IPS-15b (cell line): ENCODE data around the gene SCP2.

ENCODE experiments used
- H3K27me3 ChIP-seq: one replicate; pipeline ENCODE4 v1.6.1; 2013; ENCODE audit warnings: low read length; ENCODE audit not compliant: control insufficient read depth, insufficient read depth
- H3K36me3 ChIP-seq: one replicate; pipeline ENCODE4 v1.6.1; 2013; ENCODE audit warnings: low read length; ENCODE audit not compliant: control insufficient read depth, insufficient read depth
- H3K4me1 ChIP-seq: one replicate; pipeline ENCODE4 v1.6.1; 2013; ENCODE audit warnings: mild to moderate bottlenecking, low read length; ENCODE audit not compliant: control insufficient read depth, insufficient read depth
- H3K4me3 ChIP-seq: one replicate; pipeline ENCODE4 v1.5.1; 2013; ENCODE audit warnings: low read depth, low read length
- H3K9ac ChIP-seq: one replicate; pipeline ENCODE4 v1.6.1; 2013; ENCODE audit warnings: low read depth, mild to moderate bottlenecking, low read length
- H3K9me3 ChIP-seq: one replicate; pipeline ENCODE4 v1.6.1; 2013; ENCODE audit warnings: mild to moderate bottlenecking, low read length; ENCODE audit not compliant: control insufficient read depth, insufficient read depth

SCP2 gene

DNA sequence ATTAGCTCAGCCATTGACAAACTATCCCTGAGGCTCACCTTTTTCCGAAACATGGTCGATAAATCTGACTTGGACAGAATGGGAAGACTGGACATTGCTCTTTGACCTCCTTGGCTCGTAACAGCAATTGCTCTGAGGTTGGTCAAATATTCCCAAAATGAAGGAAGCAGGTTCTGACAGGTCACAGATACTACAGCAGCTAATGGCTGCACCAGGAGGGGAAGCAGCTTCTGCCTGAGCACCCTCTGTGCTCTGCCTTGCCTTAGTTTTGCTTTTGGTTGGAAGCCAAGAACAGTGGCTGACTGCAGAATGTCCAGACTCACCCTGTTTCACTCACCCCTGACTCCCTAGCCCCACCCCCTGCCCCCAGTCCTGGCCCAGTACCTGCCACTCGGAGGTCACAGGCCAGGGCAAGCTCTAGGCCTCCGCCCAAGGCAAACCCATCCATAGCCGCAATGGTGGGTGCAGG, 20.9 kb upstream of the SCP2 start:
- Histone ChIP-seq H3K9ac (no peak overlapping the region), H3K27me3 (no peaks in the 10 kb centered on the region), H3K9me3 (no peaks in the 10 kb centered on the region), H3K4me3 (no peak overlapping the region), H3K36me3 (no peaks in the 10 kb centered on the region), H3K4me1 (peaks cover 9% of the 10 kb centered on the region)

DNA sequence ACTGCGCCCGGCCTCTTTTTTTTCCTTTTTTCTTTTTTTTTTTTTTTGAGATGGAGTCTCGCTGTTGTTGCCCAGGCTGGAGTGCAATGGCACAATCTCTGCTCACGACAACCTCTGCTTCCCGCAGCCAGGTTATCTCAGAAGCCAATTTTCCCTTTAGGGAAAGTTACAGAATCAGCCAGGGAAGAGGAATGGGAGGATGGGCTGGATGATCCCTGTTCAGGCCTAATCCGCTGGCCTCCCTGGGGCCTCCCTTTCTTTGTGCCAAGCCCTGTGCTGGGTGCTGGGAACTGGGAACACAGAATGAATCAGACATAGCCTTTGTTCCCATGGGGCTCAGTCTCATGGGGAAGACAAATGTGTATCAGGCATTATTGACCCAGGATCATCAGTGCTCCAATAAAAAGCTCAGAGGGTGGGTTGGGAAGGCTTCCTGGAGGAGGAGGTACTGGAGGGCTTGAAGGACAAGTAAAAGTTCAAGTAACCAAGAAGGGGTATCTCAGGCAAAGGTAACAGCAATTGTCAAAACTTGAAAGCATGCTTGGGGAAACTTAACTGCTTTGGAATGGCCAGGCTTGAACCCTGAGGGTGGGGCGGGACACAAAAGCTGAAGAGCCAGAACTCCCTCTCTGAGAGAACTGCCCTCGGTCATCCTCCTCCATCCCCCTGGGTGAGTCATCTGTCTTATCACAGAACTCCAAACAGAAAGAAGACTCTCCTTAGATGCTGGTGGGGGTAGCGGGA, 19.8 kb upstream of the SCP2 start:
- H3K9me3 ChIP-seq, result no peaks in the 10 kb centered on the region
- H3K36me3 ChIP-seq, result no peaks in the 10 kb centered on the region
- no peaks in the 10 kb centered on the region for H3K27me3 ChIP-seq
- H3K9ac ChIP-seq, result no peak overlapping the region
- peaks cover 14% of the 10 kb centered on the region for H3K4me1 ChIP-seq
- H3K4me3 ChIP-seq, result no peak overlapping the region

DNA sequence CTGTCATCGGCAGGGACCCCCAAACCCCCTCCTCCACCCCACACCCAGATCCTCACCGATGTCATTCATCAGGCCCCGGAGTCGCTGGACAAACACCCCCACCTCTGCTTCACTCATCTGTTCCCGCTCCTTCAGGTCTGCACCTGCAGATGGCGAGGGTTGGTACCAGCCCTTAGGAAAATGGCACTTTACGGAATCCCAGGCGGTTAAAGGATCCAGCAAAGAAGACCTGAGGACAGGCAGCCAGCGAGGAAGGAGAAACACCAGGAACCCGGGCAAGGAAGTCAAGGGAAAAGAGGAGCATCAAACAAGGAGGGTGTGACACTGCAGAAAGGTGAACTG, 19.3 kb upstream of the SCP2 start:
- Histone ChIP-seq H3K4me3 (no peak overlapping the region), H3K36me3 (no peaks in the 10 kb centered on the region), H3K9ac (no peak overlapping the region), H3K4me1 (peaks cover 14% of the 10 kb centered on the region), H3K27me3 (no peaks in the 10 kb centered on the region), H3K9me3 (no peaks in the 10 kb centered on the region)

DNA sequence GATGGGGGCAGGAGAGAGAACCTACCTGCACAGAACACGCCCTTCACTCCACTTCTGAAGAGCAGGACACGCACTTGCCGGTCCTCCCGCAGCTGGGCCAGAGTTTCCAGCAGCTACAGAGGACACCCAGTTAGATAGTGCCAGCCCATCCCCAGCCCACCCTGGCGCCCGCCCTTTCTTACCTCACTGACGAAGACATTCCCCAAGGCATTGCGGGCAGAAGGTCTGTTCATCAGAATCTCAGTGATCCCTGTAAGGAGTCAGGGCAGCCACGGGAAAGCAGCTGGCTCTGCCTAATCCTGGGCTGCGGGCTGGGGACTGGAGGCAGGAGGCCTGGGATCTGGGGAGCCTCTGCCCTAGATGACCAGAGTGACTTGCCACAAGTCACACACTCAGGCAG, 15.5 kb upstream of the SCP2 start:
- Histone ChIP-seq H3K27me3 (no peaks in the 10 kb centered on the region), H3K9ac (no peak overlapping the region), H3K36me3 (no peaks in the 10 kb centered on the region), H3K4me3 (no peak overlapping the region), H3K9me3 (no peaks in the 10 kb centered on the region), H3K4me1 (peaks cover 11% of the 10 kb centered on the region)

DNA sequence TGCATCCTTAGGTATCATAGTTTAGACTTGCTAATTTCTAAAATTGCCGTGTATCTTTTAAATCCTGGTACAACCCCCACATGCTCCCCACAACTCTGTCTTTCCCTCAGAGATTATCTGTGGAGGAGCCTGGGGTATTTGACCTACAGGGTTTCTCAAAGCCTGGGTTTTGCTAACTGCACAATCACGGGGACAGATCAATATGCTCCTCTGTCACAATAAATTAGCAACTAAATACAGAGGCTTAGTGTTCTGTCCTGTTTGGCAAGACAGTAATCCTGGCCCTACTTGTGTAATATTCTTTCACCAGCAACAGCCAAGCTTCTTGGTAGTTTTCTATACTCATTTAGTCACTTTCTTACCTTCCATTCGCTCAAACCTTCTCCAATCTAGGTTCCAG, 14.1 kb upstream of the SCP2 start:
- Histone ChIP-seq H3K4me3 (no peak overlapping the region), H3K9me3 (no peaks in the 10 kb centered on the region), H3K9ac (no peak overlapping the region), H3K27me3 (no peaks in the 10 kb centered on the region), H3K4me1 (peaks cover 11% of the 10 kb centered on the region), H3K36me3 (no peaks in the 10 kb centered on the region)

DNA sequence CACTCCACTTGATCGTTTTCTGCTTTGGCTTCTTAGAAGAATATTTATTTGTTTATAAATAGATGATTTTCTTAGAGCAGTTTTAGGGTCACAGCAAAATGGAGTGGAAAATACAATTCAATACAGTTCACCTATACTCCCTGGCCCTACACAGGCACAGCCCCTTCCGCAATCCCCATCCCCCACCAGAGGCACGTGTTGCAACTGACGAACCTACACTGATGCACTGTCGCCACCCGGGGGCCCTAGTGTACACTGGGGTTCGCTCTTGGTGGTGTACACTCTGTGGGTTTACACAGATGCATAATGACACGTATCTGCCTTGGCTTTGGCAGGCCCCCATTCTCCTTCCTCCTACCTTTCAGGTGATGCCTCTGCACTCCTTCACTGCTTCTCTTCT, 13.5 kb upstream of the SCP2 start:
- Histone ChIP-seq H3K36me3 (no peaks in the 10 kb centered on the region), H3K9me3 (no peaks in the 10 kb centered on the region), H3K4me3 (no peak overlapping the region), H3K4me1 (peaks cover 11% of the 10 kb centered on the region), H3K27me3 (no peaks in the 10 kb centered on the region), H3K9ac (no peak overlapping the region)

DNA sequence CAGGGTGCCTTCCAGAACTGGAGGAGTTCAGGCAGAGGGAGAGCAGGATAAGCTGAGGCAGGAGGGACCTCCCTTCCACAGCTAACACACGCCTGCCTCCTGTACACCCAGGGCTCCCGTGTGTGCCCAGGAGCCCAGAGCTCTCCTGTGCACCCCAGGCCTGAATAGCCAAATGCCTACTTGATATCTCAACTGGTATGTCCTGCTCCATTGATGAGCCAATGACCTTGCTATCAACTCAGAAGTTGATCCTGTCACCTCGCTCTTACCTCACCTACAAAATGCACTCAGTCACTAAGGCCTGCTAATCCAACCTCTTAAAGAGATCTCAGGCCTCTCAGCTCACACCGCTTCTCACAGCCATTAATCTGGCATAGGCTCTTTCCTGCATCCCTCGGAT, 12.6 kb upstream of the SCP2 start:
- H3K9ac ChIP-seq, result no peak overlapping the region
- peaks cover under 1% of the 10 kb centered on the region for H3K27me3 ChIP-seq
- H3K4me1 ChIP-seq, result peaks cover 11% of the 10 kb centered on the region
- H3K9me3 ChIP-seq, result peaks cover 3% of the 10 kb centered on the region
- H3K4me3 ChIP-seq, result no peak overlapping the region
- H3K36me3 ChIP-seq, result no peaks in the 10 kb centered on the region

DNA sequence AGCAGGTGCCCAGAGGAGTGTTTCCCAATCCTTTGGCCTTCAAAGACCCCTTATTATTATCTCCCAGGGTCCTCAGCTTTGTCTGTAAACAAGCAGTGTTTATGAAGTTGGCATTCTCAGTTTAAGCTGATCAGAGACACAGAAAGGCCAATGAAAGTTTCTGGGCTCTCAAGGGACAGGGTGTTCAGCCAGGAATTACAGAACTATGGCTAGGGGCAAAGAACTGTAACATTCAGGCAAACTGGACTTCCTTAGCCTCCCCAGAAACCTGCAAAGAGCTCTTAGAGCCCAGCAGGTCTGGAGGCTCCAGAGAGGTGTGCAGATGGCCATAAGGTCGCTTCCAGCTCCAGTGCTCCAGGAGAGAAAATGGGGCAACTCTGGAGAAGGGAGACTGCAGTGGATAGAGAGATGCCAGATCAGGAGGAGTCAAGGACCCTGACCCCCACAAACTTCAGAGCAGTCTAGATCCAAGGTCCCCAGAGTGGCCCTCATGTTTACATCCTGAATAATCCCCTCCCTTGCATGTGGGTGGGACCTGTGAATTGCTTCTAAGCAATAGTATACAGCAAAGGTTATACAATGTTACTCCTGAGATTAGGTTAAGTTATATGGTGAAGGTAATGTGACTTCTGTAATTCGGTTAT, 11.7 kb upstream of the SCP2 start:
- no peaks in the 10 kb centered on the region for H3K36me3 ChIP-seq
- peaks cover 11% of the 10 kb centered on the region for H3K4me1 ChIP-seq
- H3K9ac ChIP-seq, result no peak overlapping the region
- H3K9me3 ChIP-seq, result peaks cover 3% of the 10 kb centered on the region
- H3K27me3 ChIP-seq, result peaks cover 9% of the 10 kb centered on the region
- no peak overlapping the region for H3K4me3 ChIP-seq

DNA sequence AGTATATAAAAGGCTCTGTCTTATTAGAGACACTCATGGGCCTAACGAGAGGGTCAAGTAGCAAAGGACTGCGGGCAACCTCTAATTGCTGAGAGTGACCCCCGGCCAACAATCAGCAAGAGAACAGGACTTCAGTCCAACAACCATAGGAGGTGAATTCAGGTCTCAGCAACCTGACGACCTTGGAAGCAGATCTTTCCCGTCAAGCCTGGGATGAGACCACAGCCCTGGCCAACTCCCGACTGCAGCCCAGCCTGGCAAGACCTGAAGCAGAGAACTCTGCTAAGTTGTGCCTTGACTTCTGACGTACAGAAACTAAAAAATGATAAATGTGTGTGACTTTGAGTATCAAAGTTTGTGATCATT, 11.2 kb upstream of the SCP2 start:
- peaks cover 11% of the 10 kb centered on the region for H3K4me1 ChIP-seq
- H3K4me3 ChIP-seq, result no peak overlapping the region
- H3K9me3 ChIP-seq, result peaks cover 3% of the 10 kb centered on the region
- H3K36me3 ChIP-seq, result no peaks in the 10 kb centered on the region
- H3K9ac ChIP-seq, result no peak overlapping the region
- H3K27me3 ChIP-seq, result peaks cover 14% of the 10 kb centered on the region

DNA sequence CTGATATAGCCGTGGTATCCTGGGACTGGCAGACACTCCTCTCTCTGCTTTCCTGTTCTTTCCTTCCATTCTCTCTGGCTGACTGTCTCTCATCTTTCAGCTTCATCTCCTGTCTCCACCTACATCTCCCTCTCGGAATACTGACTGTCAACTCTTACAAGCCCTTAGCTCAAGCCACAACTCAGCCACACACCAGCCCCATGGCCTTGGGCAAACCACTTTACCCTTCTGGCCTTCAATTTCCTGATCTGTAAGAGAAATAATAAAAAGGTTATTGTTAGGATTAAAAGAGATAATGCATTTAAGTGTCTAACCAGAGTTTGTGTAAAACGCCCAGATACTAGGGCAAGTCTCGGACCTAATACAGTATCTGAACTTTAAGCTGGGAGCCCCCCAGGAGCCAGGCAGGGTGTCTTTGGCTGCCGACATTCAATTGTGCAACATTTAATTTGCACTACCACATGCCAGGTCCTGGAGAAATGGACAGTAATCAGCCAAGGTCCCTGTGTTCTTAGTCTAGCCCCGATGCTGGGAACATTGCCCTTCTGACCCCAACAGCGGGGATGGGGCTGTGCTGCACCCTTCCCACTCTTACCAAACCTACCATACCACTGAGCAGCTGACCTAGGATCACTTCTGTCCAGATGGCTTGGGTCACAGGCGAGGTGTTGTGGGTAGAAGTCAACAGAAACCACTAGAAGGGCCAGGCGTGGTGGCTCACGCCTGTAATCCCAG, 10.7 kb upstream of the SCP2 start:
- Histone ChIP-seq H3K9ac (no peak overlapping the region), H3K36me3 (no peaks in the 10 kb centered on the region), H3K9me3 (peaks cover 3% of the 10 kb centered on the region), H3K4me1 (peaks cover 8% of the 10 kb centered on the region), H3K4me3 (no peak overlapping the region), H3K27me3 (peaks cover 14% of the 10 kb centered on the region)

DNA sequence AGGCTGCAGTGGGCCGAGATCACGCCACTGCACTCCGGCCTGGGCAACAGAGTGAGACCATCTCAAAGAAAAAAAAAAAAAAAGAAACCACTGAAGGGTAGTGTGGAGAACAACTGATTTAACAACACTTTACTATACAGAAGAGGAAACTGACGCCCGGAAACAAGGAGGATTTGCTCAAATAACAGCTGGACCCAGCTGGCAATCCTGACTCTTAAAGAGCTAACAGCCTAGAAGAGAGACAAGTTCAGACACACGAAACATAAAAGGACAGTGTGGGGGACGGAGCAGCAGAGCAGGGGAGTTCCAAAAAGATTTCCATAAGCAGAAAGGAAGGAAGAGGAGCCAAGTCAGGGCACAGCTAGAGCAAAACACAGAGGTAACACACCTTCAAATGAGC, 9.9 kb upstream of the SCP2 start:
- peaks cover 5% of the 10 kb centered on the region for H3K4me1 ChIP-seq
- H3K9ac ChIP-seq, result no peak overlapping the region
- H3K9me3 ChIP-seq, result peaks cover 3% of the 10 kb centered on the region
- no peaks in the 10 kb centered on the region for H3K36me3 ChIP-seq
- H3K27me3 ChIP-seq, result peaks cover 14% of the 10 kb centered on the region
- no peak overlapping the region for H3K4me3 ChIP-seq

DNA sequence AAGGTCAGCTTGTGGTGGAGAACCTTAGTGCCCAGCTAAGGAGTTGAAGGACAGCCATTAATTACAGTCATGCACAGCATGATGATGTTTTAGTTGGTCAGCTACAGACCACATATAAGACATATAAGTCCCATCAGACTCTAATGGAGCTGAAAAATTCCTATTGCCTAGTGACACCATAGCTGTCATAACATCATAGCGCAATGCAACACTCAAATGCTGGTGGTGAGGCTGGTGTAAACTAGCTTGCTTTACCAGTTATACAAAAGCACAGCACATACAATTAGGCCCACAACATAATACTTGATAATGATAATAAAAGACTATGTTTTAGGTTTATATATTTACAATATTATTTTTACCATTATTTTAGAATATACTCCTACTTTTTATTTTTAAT, 9.5 kb upstream of the SCP2 start:
- Histone ChIP-seq H3K27me3 (peaks cover 15% of the 10 kb centered on the region), H3K9me3 (peaks cover 3% of the 10 kb centered on the region), H3K9ac (no peak overlapping the region), H3K4me3 (no peak overlapping the region), H3K4me1 (peaks cover 5% of the 10 kb centered on the region), H3K36me3 (no peaks in the 10 kb centered on the region)
